ENCODE results near the gene EPC1.

DNA sequence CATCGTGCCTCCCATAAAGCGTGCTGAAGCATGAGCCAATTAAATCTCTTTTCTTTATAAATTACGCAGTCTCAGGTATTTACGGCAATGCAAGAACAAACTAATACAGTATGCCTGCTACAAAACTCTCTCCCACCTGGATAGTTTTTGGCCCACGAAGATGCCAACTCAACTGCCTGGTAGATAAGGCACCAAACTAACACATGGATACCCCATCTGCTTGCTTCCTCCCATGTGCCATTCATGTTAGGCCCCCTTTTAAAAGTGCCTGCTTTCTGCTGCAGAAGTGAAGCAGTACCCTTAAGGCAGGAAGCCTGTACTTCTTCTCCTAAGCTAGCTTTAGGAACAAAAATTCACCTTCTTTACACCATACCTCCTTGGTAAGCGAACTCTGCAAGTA lies 15.6 kb upstream of the EPC1 start:
- no peak for TF ChIP-seq EZH2 (optimal IDR thresholded peaks at IDR 0.05; ENCODE audit: low read depth, low read length)
- no peak for TF ChIP-seq EZH2phosphoT487 (IDR thresholded peaks at IDR 0.05; ENCODE audit: low read length)
